ENCODE measurements around the gene PHRF1.

PHRF1 gene

GRCh38 chr11:539971-540481, 36.2 kb upstream of the PHRF1 start:
- Histone ChIP-seq H3K4me3 (ENCODE audit: low read length) (no peak overlapping the region), H3K9ac (ENCODE audit: low read length) (no peak overlapping the region), H3K79me2 (ENCODE audit: low read length) (no peaks in the 10 kb centered on the region), H4K20me1 (ENCODE audit: insufficient read depth, low read length) (no peaks in the 10 kb centered on the region), H3K36me3 (replicated peaks; ENCODE audit: low read depth, low read length) (no peaks in the 10 kb centered on the region), H3K4me2 (ENCODE audit: low read length) (no peak overlapping the region), H3K27ac (ENCODE audit: low read length) (no peak overlapping the region), H2AFZ (ENCODE audit: low read depth, low read length) (no peak overlapping the region), H3K9me3 (ENCODE audit: insufficient read depth, low read length) (no peaks in the 10 kb centered on the region), H3K4me1 (ENCODE audit: low read length) (peaks cover 14% of the 10 kb centered on the region; the same call in 1 of the 2 replicates), H3K27me3 (ENCODE audit: low read depth, low read length) (no peaks in the 10 kb centered on the region)
- TF ChIP-seq EZH2phosphoT487 (IDR thresholded peaks at IDR 0.05; ENCODE audit: low read depth) (no peak), CTCF (IDR thresholded peaks at IDR 0.05; ENCODE audit: low read depth, low read length) (no peak)

GRCh38 chr11:540583-541432, 35.5 kb upstream of the PHRF1 start:
- Histone ChIP-seq H4K20me1 (ENCODE audit: insufficient read depth, low read length) (no peaks in the 10 kb centered on the region), H3K27ac (ENCODE audit: low read length) (no peak overlapping the region), H3K36me3 (replicated peaks; ENCODE audit: low read depth, low read length) (no peaks in the 10 kb centered on the region), H3K9ac (ENCODE audit: low read length) (no peak overlapping the region), H3K4me3 (ENCODE audit: low read length) (no peak overlapping the region), H3K27me3 (ENCODE audit: low read depth, low read length) (no peaks in the 10 kb centered on the region), H3K79me2 (ENCODE audit: low read length) (no peaks in the 10 kb centered on the region), H2AFZ (ENCODE audit: low read depth, low read length) (no peak overlapping the region), H3K9me3 (ENCODE audit: insufficient read depth, low read length) (no peaks in the 10 kb centered on the region), H3K4me1 (ENCODE audit: low read length) (peaks cover 14% of the 10 kb centered on the region; the same call in 1 of the 2 replicates), H3K4me2 (ENCODE audit: low read length) (no peak overlapping the region)
- no peak for TF ChIP-seq EZH2phosphoT487 (IDR thresholded peaks at IDR 0.05; ENCODE audit: low read depth)
- no peak for TF ChIP-seq CTCF (IDR thresholded peaks at IDR 0.05; ENCODE audit: low read depth, low read length)

GRCh38 chr11:541433-541885, 34.8 kb upstream of the PHRF1 start:
- Histone ChIP-seq H3K79me2 (ENCODE audit: low read length) (no peaks in the 10 kb centered on the region), H3K9ac (ENCODE audit: low read length) (no peak overlapping the region), H3K36me3 (replicated peaks; ENCODE audit: low read depth, low read length) (no peaks in the 10 kb centered on the region), H3K27ac (ENCODE audit: low read length) (no peak overlapping the region), H3K27me3 (ENCODE audit: low read depth, low read length) (no peaks in the 10 kb centered on the region), H3K9me3 (ENCODE audit: insufficient read depth, low read length) (no peaks in the 10 kb centered on the region), H3K4me2 (ENCODE audit: low read length) (no peak overlapping the region), H3K4me3 (ENCODE audit: low read length) (no peak overlapping the region), H4K20me1 (ENCODE audit: insufficient read depth, low read length) (no peaks in the 10 kb centered on the region), H2AFZ (ENCODE audit: low read depth, low read length) (no peak overlapping the region), H3K4me1 (ENCODE audit: low read length) (peaks cover 14% of the 10 kb centered on the region; the same call in 1 of the 2 replicates)
- TF ChIP-seq CTCF (IDR thresholded peaks at IDR 0.05; ENCODE audit: low read depth, low read length) (no peak), EZH2phosphoT487 (IDR thresholded peaks at IDR 0.05; ENCODE audit: low read depth) (no peak)

- Histone ChIP-seq H3K4me2 (ENCODE audit: low read length) (no peak overlapping the region), H3K36me3 (replicated peaks; ENCODE audit: low read depth, low read length) (no peaks in the 10 kb centered on the region), H3K9ac (ENCODE audit: low read length) (no peak overlapping the region), H3K9me3 (ENCODE audit: insufficient read depth, low read length) (no peaks in the 10 kb centered on the region), H2AFZ (ENCODE audit: low read depth, low read length) (no peak overlapping the region), H3K4me3 (ENCODE audit: low read length) (no peak overlapping the region), H3K4me1 (ENCODE audit: low read length) (no peaks in the 10 kb centered on the region), H3K27ac (ENCODE audit: low read length) (no peak overlapping the region), H3K27me3 (ENCODE audit: low read depth, low read length) (no peaks in the 10 kb centered on the region), H4K20me1 (ENCODE audit: insufficient read depth, low read length) (no peaks in the 10 kb centered on the region), H3K79me2 (ENCODE audit: low read length) (no peaks in the 10 kb centered on the region)
- TF ChIP-seq CTCF (IDR thresholded peaks at IDR 0.05; ENCODE audit: low read depth, low read length), result no peak
- TF ChIP-seq EZH2phosphoT487 (IDR thresholded peaks at IDR 0.05; ENCODE audit: low read depth), result no peak
Measured at GRCh38 chr11:544817-545166, 31.5 kb upstream of the PHRF1 start.

Measured in OCI-LY3 (cell line).